H9 (cell line): ENCODE measurements around the gene OGFR. TPM values are rescaled to one million over a fixed set of nuclear protein-coding genes. Genes with fewer than 3 reads are reported as not detected.

ENCODE experiments used
- DNase-seq: peaks from one replicate; pipeline ENCODE4 v3.0.0-alpha.2; 2017
- H2AFZ ChIP-seq: one replicate; pipeline ENCODE4 v1.6.1; 2013; ENCODE audit warnings: mild to moderate bottlenecking, low read length, control low read depth, moderate library complexity
- H2AK5ac ChIP-seq: 2 replicates; pipeline ENCODE4 v1.6.1; 2013; ENCODE audit warnings: low read length, control low read depth, mixed read lengths; ENCODE audit not compliant: insufficient read length
- H2BK120ac ChIP-seq: one replicate; pipeline ENCODE4 v1.6.1; 2013; ENCODE audit warnings: low read depth, mild to moderate bottlenecking, low read length, control low read depth, inconsistent platforms; ENCODE audit not compliant: poor library complexity, severe bottlenecking
- H2BK12ac ChIP-seq: 2 replicates; pipeline ENCODE4 v1.6.1; 2013; ENCODE audit warnings: low read length, control low read depth, mixed read lengths, low read depth; ENCODE audit not compliant: insufficient read length
- H2BK15ac ChIP-seq: 2 replicates; pipeline ENCODE4 v1.6.1; 2013; ENCODE audit warnings: low read depth, low read length, control low read depth
- H2BK20ac ChIP-seq: one replicate; pipeline ENCODE4 v1.6.1; 2013; ENCODE audit warnings: low read depth, mild to moderate bottlenecking, low read length, control low read depth, inconsistent platforms; ENCODE audit not compliant: poor library complexity, severe bottlenecking
- H2BK5ac ChIP-seq: 2 replicates; pipeline ENCODE4 v1.6.1; 2013; ENCODE audit warnings: low read length, control low read depth, mixed read lengths; ENCODE audit not compliant: insufficient read length
- H3K14ac ChIP-seq: 2 replicates; pipeline ENCODE4 v1.6.1; 2013; ENCODE audit warnings: low read length, control low read depth; ENCODE audit not compliant: insufficient read depth
- H3K18ac ChIP-seq: 2 replicates; pipeline ENCODE4 v1.6.1; 2013; ENCODE audit warnings: low read depth, mild to moderate bottlenecking, mixed read lengths, low read length, control low read depth; ENCODE audit not compliant: insufficient read length
- H3K23ac ChIP-seq: 2 replicates; pipeline ENCODE4 v1.6.1; 2013; ENCODE audit warnings: low read length, control low read depth, mixed read lengths, low read depth; ENCODE audit not compliant: insufficient read length
- H3K23me2 ChIP-seq: 2 replicates; pipeline ENCODE4 v1.6.1; 2013; ENCODE audit warnings: low read depth, mild to moderate bottlenecking, mixed read lengths, low read length, control low read depth; ENCODE audit not compliant: insufficient read length, poor library complexity, severe bottlenecking
- H3K27ac ChIP-seq: 2 replicates; pipeline ENCODE4 v1.5.1; 2013; ENCODE audit warnings: low read length, control low read depth, mixed read lengths, low read depth; ENCODE audit not compliant: insufficient read length
- H3K27me3 ChIP-seq: 2 replicates; pipeline ENCODE4 v1.6.1; 2013; ENCODE audit warnings: low read length, control low read depth, inconsistent platforms; ENCODE audit not compliant: insufficient read depth
- H3K4ac ChIP-seq: 2 replicates; pipeline ENCODE4 v1.6.1; 2013; ENCODE audit warnings: low read depth, mild to moderate bottlenecking, control low read depth, inconsistent platforms, low read length, moderate library complexity
- H3K4me1 ChIP-seq: 2 replicates; pipeline ENCODE4 v1.6.1; 2013; ENCODE audit warnings: low read length, control low read depth, inconsistent platforms; ENCODE audit not compliant: insufficient read depth
- H3K4me2 ChIP-seq: 2 replicates; pipeline ENCODE4 v1.6.1; 2013; ENCODE audit warnings: low read length, control low read depth, mixed read lengths; ENCODE audit not compliant: insufficient read length, insufficient read depth
- H3K56ac ChIP-seq: 2 replicates; pipeline ENCODE4 v1.6.1; 2013; ENCODE audit warnings: low read depth, mild to moderate bottlenecking, mixed read lengths, low read length, control low read depth; ENCODE audit not compliant: insufficient read length
- H3K79me1 ChIP-seq: 2 replicates; pipeline ENCODE4 v1.6.1; 2013; ENCODE audit warnings: low read depth, mild to moderate bottlenecking, moderate library complexity, low read length, control low read depth, inconsistent platforms; ENCODE audit not compliant: insufficient read depth, poor library complexity, severe bottlenecking
- H3K79me2 ChIP-seq: 2 replicates; pipeline ENCODE4 v1.6.1; 2013; ENCODE audit warnings: low read length, control low read depth, inconsistent platforms; ENCODE audit not compliant: insufficient read depth
- H3K9ac ChIP-seq: 2 replicates; pipeline ENCODE4 v1.6.1; 2013; ENCODE audit warnings: low read length, control low read depth, mixed read lengths; ENCODE audit not compliant: insufficient read length; ENCODE audit errors: extremely low read depth
- H3K9me3 ChIP-seq: one replicate; pipeline ENCODE4 v1.6.1; 2013; ENCODE audit warnings: low read depth, low read length, inconsistent platforms; ENCODE audit not compliant: control insufficient read depth
- H3T11ph ChIP-seq: one replicate; pipeline ENCODE4 v1.6.1; 2013; ENCODE audit warnings: mild to moderate bottlenecking, low read length, control low read depth, inconsistent platforms
- H4K20me1 ChIP-seq: one replicate; pipeline ENCODE4 v1.6.1; 2013; ENCODE audit not compliant: control insufficient read depth, insufficient read length, insufficient read depth
- H4K5ac ChIP-seq: 2 replicates; pipeline ENCODE4 v1.6.1; 2013; ENCODE audit warnings: low read depth, mild to moderate bottlenecking, mixed read lengths, low read length, control low read depth; ENCODE audit not compliant: insufficient read length
- H4K8ac ChIP-seq: replicated peaks from 2 replicates; pipeline ENCODE4 v1.6.1; 2013; ENCODE audit warnings: low read length, control low read depth, mixed read lengths, low read depth; ENCODE audit not compliant: insufficient read length
- H4K91ac ChIP-seq: 2 replicates; pipeline ENCODE4 v1.6.1; 2013; ENCODE audit warnings: low read depth, mild to moderate bottlenecking, moderate library complexity, mixed read lengths, low read length, control low read depth; ENCODE audit not compliant: insufficient read length
- H3K27ac Mint-ChIP-seq, 3 experiments: 2 replicates in 2 of 3; 3 replicates in 1 of 3; pipeline ENCODE4 v1.8.0; 2020 to 2021; ENCODE audit warnings: mixed read lengths in 3 of 3, mild to moderate bottlenecking in 1 of 3, moderate library complexity in 1 of 3
- H3K27me3 Mint-ChIP-seq: 2 replicates; pipeline ENCODE4 v1.8.0; 2021; ENCODE audit warnings: low read depth, mild to moderate bottlenecking, moderate library complexity, mixed read lengths
- H3K36me3 Mint-ChIP-seq, 3 experiments: 2 replicates in 2 of 3; 3 replicates in 1 of 3; pipeline ENCODE4 v1.8.0; 2020 to 2021; ENCODE audit warnings: low read depth in 3 of 3, mixed read lengths in 3 of 3; ENCODE audit not compliant: insufficient read depth in 1 of 3
- H3K4me1 Mint-ChIP-seq, 2 experiments: 2 replicates each; pipeline ENCODE4 v1.8.0; 2020; ENCODE audit warnings: mixed read lengths in 2 of 2
- H3K4me3 Mint-ChIP-seq, 2 experiments: 2 replicates in 1 of 2; 3 replicates in 1 of 2; pipeline ENCODE4 v1.8.0; 2020 to 2021; ENCODE audit warnings: mild to moderate bottlenecking in 2 of 2, mixed read lengths in 2 of 2, moderate library complexity in 1 of 2
- H3K9me3 Mint-ChIP-seq, 2 experiments: 2 replicates in 1 of 2; 3 replicates in 1 of 2; pipeline ENCODE4 v1.8.0; 2020; ENCODE audit warnings: mild to moderate bottlenecking in 2 of 2, mixed read lengths in 2 of 2, moderate library complexity in 1 of 2
- CTCF ChIP-seq: fragments of 200-600 bp; sonication (generic); conservative IDR thresholded peaks from 3 replicates; pipeline ENCODE4 v1.8.0; 2021; ENCODE audit warnings: antibody characterized with exemption, mild to moderate bottlenecking
- WGBS: extraction: QIAGEN DNeasy Blood & Tissue Kit; methylation state at CpG from one replicate; pipeline ENCODE4 v1.1.7; 2013; ENCODE audit warnings: missing lambda C conversion rate, low lambda C conversion rate, mixed read lengths; ENCODE audit not compliant: insufficient read length; ENCODE audit errors: extremely low coverage; 5-methylcytosine and 5-hydroxymethylcytosine counted together
- total RNA-seq: library from RNA; stranded (reverse); gene quantifications from 2 replicates; pipeline ENCODE4 v1.2.1, GENCODE V29; 2021

OGFR gene
- total RNA-seq, 1 experiment from 2014 or later, result 33.1 TPM

DNA sequence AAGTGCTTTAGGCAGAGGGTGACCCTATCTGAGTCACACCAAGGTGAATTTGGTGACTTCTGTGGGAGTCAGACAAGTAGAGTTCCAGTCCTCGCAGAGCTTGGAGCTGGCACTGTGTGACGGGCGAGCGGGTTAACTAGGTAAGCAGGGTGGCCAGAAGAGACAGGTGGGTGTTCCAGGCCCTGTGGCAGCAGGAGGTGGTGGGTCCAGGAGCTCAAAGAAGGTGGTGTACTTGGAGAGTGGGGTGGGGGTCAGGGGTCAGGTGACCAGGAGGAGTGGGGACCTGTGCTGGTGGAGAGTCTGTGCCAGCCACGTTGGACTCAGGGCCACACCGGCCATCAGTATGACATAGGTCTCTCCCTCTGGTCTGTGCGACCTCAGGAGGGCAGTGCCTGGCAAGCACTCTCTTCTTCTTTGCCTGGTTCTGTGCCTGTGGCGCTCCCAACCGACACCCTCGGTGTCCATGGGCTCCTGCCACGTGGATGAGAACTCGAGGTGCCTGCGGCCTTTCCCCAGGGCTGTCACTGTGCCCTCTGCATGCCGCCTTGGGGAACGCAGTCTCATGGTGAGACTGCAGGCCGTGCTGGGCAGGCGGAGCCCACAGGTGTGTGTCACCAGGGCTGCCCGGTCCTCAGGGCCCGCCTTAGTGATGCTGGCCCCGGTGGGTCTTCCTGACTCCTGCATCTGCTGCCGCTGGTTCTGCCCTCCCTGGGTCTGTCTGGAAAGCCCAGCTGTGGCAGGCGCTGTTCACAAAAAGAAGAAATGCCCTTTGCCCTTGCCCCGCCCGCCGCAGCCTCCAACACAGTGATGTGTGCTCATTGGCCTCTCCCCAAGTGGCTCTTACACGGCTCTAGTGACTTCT is 6.7 kb upstream of the OGFR start:
- no peaks in the 10 kb centered on the region for H3K4me1 ChIP-seq
- H2AK5ac ChIP-seq, result no peak overlapping the region
- H2BK15ac ChIP-seq, result no peak overlapping the region
- Mint-ChIP-seq H3K4me3 (peak overlapping the region; percentile 74 to 88), H3K36me3 (peaks cover 13 to 38% (median 34%) of the 10 kb centered on the region in 3 experiments), H3K27me3 (peaks cover 24% of the 10 kb centered on the region), H3K4me1 (peaks cover 7 to 12% of the 10 kb centered on the region in 2 experiments; a peak in 2 of 4 replicates), H3K9me3 (no peaks in the 10 kb centered on the region), H3K27ac (no peak overlapping the region)
- no peak overlapping the region for H3K4ac ChIP-seq
- H4K8ac ChIP-seq, result no peak overlapping the region
- no CpG with 5 or more reads among the region's 26 CpGs for WGBS
- H3K18ac ChIP-seq, result no peak overlapping the region
- no peaks in the 10 kb centered on the region for H3K79me2 ChIP-seq
- no peak overlapping the region for H2BK12ac ChIP-seq
- no peaks in the 10 kb centered on the region for H3K9me3 ChIP-seq
- H4K20me1 ChIP-seq, result no peaks in the 10 kb centered on the region
- TF ChIP-seq CTCF, result no peak
- H3K4me2 ChIP-seq, result no peak overlapping the region
- no peak overlapping the region for H4K91ac ChIP-seq
- no peak overlapping the region for H3K23ac ChIP-seq
- H3K27ac ChIP-seq, result no peak overlapping the region
- H3K56ac ChIP-seq, result no peak overlapping the region
- no peak overlapping the region for H3T11ph ChIP-seq
- no peak overlapping the region for H2BK5ac ChIP-seq
- H2BK120ac ChIP-seq, result no peak overlapping the region
- peaks cover 4% of the 10 kb centered on the region for H3K23me2 ChIP-seq
- no peak for DNase-seq
- H2AFZ ChIP-seq, result no peak overlapping the region
- H3K79me1 ChIP-seq, result no peaks in the 10 kb centered on the region
- no peak overlapping the region for H4K5ac ChIP-seq
- no peaks in the 10 kb centered on the region for H3K27me3 ChIP-seq
- no peak overlapping the region for H3K14ac ChIP-seq
- no peak overlapping the region for H3K9ac ChIP-seq
- H2BK20ac ChIP-seq, result no peak overlapping the region
